Endothelial cell of umbilical vein (primary cell): ENCODE results near the gene TIRAP. TPM values are rescaled to one million over a fixed set of nuclear protein-coding genes. Genes with fewer than 3 reads are reported as not detected.

ENCODE experiments used
- BruUV-seq: library from RNA; stranded (reverse); fragments of 400-500 nt; replicated peaks from 2 replicates; lab custom pipeline; 2021; lab: Mats Ljungman, UMichigan
- CTCF ChIA-PET: fragments of 300-600, 350-600 bp; sonication (Branson Sonifier 250); formaldehyde crosslinking; loops from one replicate; lab custom pipeline; 2021; ENCODE audit warnings: antibody characterized with exemption, inconsistent platforms; lab: Charles Lee
- POLR2A ChIA-PET: fragments of 300-600, 350-600 bp; sonication (Branson Sonifier 250); formaldehyde crosslinking; loops from one replicate; lab custom pipeline; 2021; ENCODE audit warnings: antibody characterized with exemption, inconsistent platforms; lab: Charles Lee
- DNase-seq: peaks from one replicate; pipeline ENCODE4 v3.0.0-alpha.2; 2011; ENCODE audit warnings: low read depth, low spot score
- FAIRE-seq: peaks from 2 replicates; lab custom pipeline; 2011; peaks lifted over from hg19 to GRCh38; lab: Jason Lieb, UNC
- H2AFZ ChIP-seq: 2 replicates; pipeline ENCODE4 v1.6.0; 2012; ENCODE audit warnings: low read depth, low read length, control low read depth, inconsistent platforms
- H3K27ac ChIP-seq: 2 replicates; pipeline ENCODE4 v1.5.1; 2011; ENCODE audit warnings: low read depth, mild to moderate bottlenecking, control low read depth, low read length, moderate library complexity; ENCODE audit not compliant: insufficient read depth
- H3K27me3 ChIP-seq, 2 experiments: 2 replicates each; pipeline versions ENCODE4 v1.6.0 to v1.6.1; 2011; ENCODE audit warnings: low read length in 2 of 2, mixed read lengths in 1 of 2; ENCODE audit not compliant: control insufficient read depth in 2 of 2, insufficient read depth in 2 of 2
- H3K36me3 ChIP-seq, 2 experiments: 2 replicates in 1 of 2; 3 replicates in 1 of 2; pipeline ENCODE4 v1.5.1; 2011; ENCODE audit warnings: low read length in 2 of 2, mild to moderate bottlenecking in 1 of 2, moderate library complexity in 1 of 2; ENCODE audit not compliant: control insufficient read depth in 2 of 2, insufficient read depth in 2 of 2; ENCODE audit errors: extremely low read depth in 1 of 2
- H3K4me1 ChIP-seq: 3 replicates; pipeline ENCODE4 v1.5.1; 2011; ENCODE audit warnings: mild to moderate bottlenecking, low read length; ENCODE audit not compliant: control insufficient read depth, insufficient read depth; ENCODE audit errors: extremely low read depth
- H3K4me2 ChIP-seq: 2 replicates; pipeline ENCODE4 v1.6.1; 2011; ENCODE audit warnings: low read length, control low read depth, mixed read lengths; ENCODE audit not compliant: insufficient read depth
- H3K4me3 ChIP-seq, 3 experiments: fragments of 200-600 bp in 1 of 3; sonication (generic), shearing (Covaris generic) in 1 of 3; replicated peaks in 1 of 3; 2 replicates each; pipeline ENCODE4 v1.5.1; 2011 to 2016; ENCODE audit warnings: control low read depth in 3 of 3, low read length in 3 of 3, mild to moderate bottlenecking in 2 of 3, inconsistent platforms in 1 of 3, low read depth in 1 of 3, moderate library complexity in 1 of 3; ENCODE audit not compliant: insufficient read depth in 1 of 3
- H3K79me2 ChIP-seq: 2 replicates; pipeline ENCODE4 v1.6.0; 2012; ENCODE audit warnings: low read length, inconsistent platforms; ENCODE audit not compliant: control insufficient read depth, insufficient read depth
- H3K9ac ChIP-seq: replicated peaks from 2 replicates; pipeline ENCODE3; 2011; ENCODE audit warnings: low read length, control low read depth; ENCODE audit not compliant: insufficient read depth; ENCODE audit errors: extremely low read depth
- H3K9me1 ChIP-seq: replicated peaks from 3 replicates; pipeline ENCODE4 v1.6.0; 2011; ENCODE audit warnings: mild to moderate bottlenecking, low read length; ENCODE audit not compliant: control insufficient read depth, insufficient read depth; ENCODE audit errors: extremely low read depth
- H3K9me3 ChIP-seq: replicated peaks from 2 replicates; pipeline ENCODE4 v1.5.1; 2012; ENCODE audit warnings: low read length, inconsistent platforms; ENCODE audit not compliant: control insufficient read depth, insufficient read depth
- H4K20me1 ChIP-seq: replicated peaks from 2 replicates; pipeline ENCODE3; 2011; ENCODE audit warnings: mild to moderate bottlenecking, low read length; ENCODE audit not compliant: control insufficient read depth, insufficient read depth; ENCODE audit errors: extremely low read depth
- CTCF ChIP-seq, 2 donors: IDR thresholded peaks; 1 replicate in 1 of 2; 2 replicates in 1 of 2; pipeline ENCODE4 v1.5.1; 2011; ENCODE audit warnings: low read length in 2 of 2, mild to moderate bottlenecking in 2 of 2, moderate library complexity in 2 of 2, control low read depth in 1 of 2, inconsistent platforms in 1 of 2, low read depth in 1 of 2; ENCODE audit not compliant: insufficient read depth in 1 of 2; ENCODE audit errors: extremely low read depth in 1 of 2
- EZH2 ChIP-seq: IDR thresholded peaks from 2 replicates; pipeline ENCODE4 v1.6.1; 2012; ENCODE audit warnings: borderline replicate concordance, low read depth, mild to moderate bottlenecking, moderate library complexity, low read length, inconsistent platforms; ENCODE audit not compliant: severe bottlenecking
- FOS ChIP-seq: IDR thresholded peaks from 2 replicates; pipeline ENCODE4 v1.6.1; 2011; ENCODE audit warnings: mild to moderate bottlenecking, low read length, moderate library complexity, borderline replicate concordance; ENCODE audit not compliant: insufficient read depth
- GATA2 ChIP-seq: IDR thresholded peaks from 2 replicates; pipeline ENCODE4 v1.7.0; 2011; ENCODE audit warnings: low read depth, mild to moderate bottlenecking, moderate library complexity, mixed read lengths, low read length; ENCODE audit not compliant: insufficient read length, insufficient read depth
- JUN ChIP-seq: IDR thresholded peaks from 2 replicates; pipeline ENCODE4 v1.6.1; 2011; ENCODE audit warnings: borderline replicate concordance, low read depth; ENCODE audit not compliant: insufficient read length, insufficient read depth
- MAX ChIP-seq: IDR thresholded peaks from 2 replicates; pipeline ENCODE4 v1.6.1; 2011; ENCODE audit not compliant: insufficient read depth, insufficient read length
- MYC ChIP-seq: IDR thresholded peaks from one replicate; pipeline ENCODE4 v1.6.1; 2011; ENCODE audit warnings: mild to moderate bottlenecking, low read depth, low read length
- POLR2A ChIP-seq: IDR thresholded peaks from 2 replicates; pipeline ENCODE4 v1.6.1; 2012; ENCODE audit warnings: low read depth, mild to moderate bottlenecking, control low read depth, low read length
- POLR2AphosphoS5 ChIP-seq: IDR thresholded peaks from 2 replicates; pipeline ENCODE4 v1.6.1; 2012; ENCODE audit warnings: low read depth, mild to moderate bottlenecking, control low read depth, low read length, moderate library complexity; ENCODE audit not compliant: insufficient read depth
- dilution Hi-C: fragments of 300-500 bp; cut with MboI; formaldehyde crosslinking; loops from one replicate; pipeline ENCODE4 v1.15.0; 2019; ENCODE audit warnings: low sequenced_read_pairs; ENCODE audit not compliant: extremely low pct_ligation_motif_present
- intact Hi-C: fragments of 100-400 bp; cut with micrococcal nuclease; formaldehyde crosslinking; loops from one replicate; pipeline ENCODE4 v1.10.0; 2022
- polyA plus RNA-seq, 4 experiments: library from polyadenylated mRNA; depleted of rRNA in 3 of 4; stranded (reverse) in 3 of 4; unstranded in 1 of 4; fragments of >200 nt; gene quantifications; 2 replicates each; pipeline versions ENCODE4 v1.2.1 to v1.2.3, GENCODE V29; 2011 to 2012; ENCODE audit warnings: missing spikeins in 1 of 4
- total RNA-seq: library from RNA; stranded (reverse); gene quantifications from 2 replicates; pipeline ENCODE4 v1.2.3, GENCODE V29; 2021

TIRAP gene
- total and polyA plus RNA-seq, 2 donors (not counting 3 experiments of a cell fraction or from before 2014, with no cell fraction given) = 9.3 to 11.0 TPM

GRCh38 chr11:126279191-126279590 lies 3.7 kb upstream of the TIRAP start:
- Histone ChIP-seq H3K4me1 (peaks cover 10% of the 10 kb centered on the region), H3K36me3 (peaks cover 0 to 13% of the 10 kb centered on the region in 2 experiments), H3K9ac (no peak overlapping the region), H3K27ac (no peak overlapping the region), H3K4me2 (no peak overlapping the region), H4K20me1 (no peaks in the 10 kb centered on the region), H3K9me3 (no peaks in the 10 kb centered on the region), H3K79me2 (no peaks in the 10 kb centered on the region), H3K4me3 (no peak overlapping the region), H2AFZ (no peak overlapping the region), H3K9me1 (no peaks in the 10 kb centered on the region), H3K27me3 (no peaks in the 10 kb centered on the region)
- ChIA-PET CTCF (no interaction called here), POLR2A (no interaction called here)
- no peak for DNase-seq
- FAIRE-seq = no peak
- intact Hi-C loops = no loop called here
- TF ChIP-seq POLR2A = no peak
- TF ChIP-seq EZH2 = no peak
- TF ChIP-seq CTCF (IDR thresholded peaks at IDR 0.05; ENCODE audit: extremely low read depth in 1 of 2, insufficient read depth in 1 of 2, low read depth in 1 of 2, low read length in 2 of 2) = no peak
- TF ChIP-seq JUN = no peak
- TF ChIP-seq GATA2 = no peak
- TF ChIP-seq MAX = no peak
- TF ChIP-seq FOS = no peak
- TF ChIP-seq POLR2AphosphoS5 = no peak
- no peak for TF ChIP-seq MYC
- dilution Hi-C loops = no loop called here
- no TSS peak for BruUV-seq
